ENCODE data around the gene CTNS. TPM values are rescaled to one million over a fixed set of nuclear protein-coding genes. Genes with fewer than 3 reads are reported as not detected.

Gene CTNS
- total and polyA plus RNA-seq, 8 donors = 8.7 to 30.6 (median 12.3) TPM

DNA sequence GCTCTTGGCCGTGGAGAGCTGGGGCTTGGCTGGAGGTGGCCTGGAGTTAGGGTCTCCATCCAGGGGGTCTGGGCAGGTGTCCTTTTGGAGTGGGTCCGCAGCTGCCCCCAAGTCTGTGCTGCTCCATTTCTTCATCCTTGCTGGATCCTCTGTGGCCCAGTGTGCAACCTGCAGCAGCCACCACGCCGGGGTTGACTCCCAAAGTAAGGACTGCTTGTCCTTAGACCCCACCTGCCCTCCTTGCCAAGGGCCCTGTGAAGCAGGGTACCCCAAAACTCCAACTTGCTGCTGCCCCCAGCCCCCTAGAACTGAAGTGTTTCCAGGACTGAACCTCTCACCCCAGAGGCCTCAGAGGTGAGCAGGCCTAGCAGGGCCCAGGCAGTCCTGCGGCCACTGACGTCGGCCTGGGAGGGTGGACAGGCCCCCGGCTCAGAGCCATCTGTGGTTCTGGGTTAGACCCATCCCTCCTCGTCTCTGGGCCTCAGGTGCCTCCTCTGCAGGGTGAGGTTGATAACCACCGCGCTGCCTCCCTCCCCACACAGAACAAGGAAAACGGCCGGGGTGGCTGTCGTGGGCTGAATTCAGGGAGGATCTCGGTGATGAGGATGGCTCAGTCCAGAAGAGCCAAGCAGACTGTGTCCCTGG is 44.2 kb upstream of the CTNS start:
- DNase-seq (no peak), ATAC-seq (no peak)
- H3K27ac ChIP-seq = no peak overlapping the region
- intact Hi-C loops (cut with DNase I) = no loop called here
- no peak overlapping the region for H3K4me3 ChIP-seq
- TF ChIP-seq, protein P1, sequence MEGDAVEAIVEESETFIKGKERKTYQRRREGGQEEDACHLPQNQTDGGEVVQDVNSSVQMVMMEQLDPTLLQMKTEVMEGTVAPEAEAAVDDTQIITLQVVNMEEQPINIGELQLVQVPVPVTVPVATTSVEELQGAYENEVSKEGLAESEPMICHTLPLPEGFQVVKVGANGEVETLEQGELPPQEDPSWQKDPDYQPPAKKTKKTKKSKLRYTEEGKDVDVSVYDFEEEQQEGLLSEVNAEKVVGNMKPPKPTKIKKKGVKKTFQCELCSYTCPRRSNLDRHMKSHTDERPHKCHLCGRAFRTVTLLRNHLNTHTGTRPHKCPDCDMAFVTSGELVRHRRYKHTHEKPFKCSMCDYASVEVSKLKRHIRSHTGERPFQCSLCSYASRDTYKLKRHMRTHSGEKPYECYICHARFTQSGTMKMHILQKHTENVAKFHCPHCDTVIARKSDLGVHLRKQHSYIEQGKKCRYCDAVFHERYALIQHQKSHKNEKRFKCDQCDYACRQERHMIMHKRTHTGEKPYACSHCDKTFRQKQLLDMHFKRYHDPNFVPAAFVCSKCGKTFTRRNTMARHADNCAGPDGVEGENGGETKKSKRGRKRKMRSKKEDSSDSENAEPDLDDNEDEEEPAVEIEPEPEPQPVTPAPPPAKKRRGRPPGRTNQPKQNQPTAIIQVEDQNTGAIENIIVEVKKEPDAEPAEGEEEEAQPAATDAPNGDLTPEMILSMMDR (IDR thresholded peaks at IDR 0.05) = no peak
- H3K9me3 ChIP-seq = no peaks in the 10 kb centered on the region
- no peaks in the 10 kb centered on the region for H3K27me3 ChIP-seq
- H3K36me3 ChIP-seq = peaks cover 0 to 37% of the 10 kb centered on the region in 2 donors
- no peaks in the 10 kb centered on the region for H3K4me1 ChIP-seq

DNA sequence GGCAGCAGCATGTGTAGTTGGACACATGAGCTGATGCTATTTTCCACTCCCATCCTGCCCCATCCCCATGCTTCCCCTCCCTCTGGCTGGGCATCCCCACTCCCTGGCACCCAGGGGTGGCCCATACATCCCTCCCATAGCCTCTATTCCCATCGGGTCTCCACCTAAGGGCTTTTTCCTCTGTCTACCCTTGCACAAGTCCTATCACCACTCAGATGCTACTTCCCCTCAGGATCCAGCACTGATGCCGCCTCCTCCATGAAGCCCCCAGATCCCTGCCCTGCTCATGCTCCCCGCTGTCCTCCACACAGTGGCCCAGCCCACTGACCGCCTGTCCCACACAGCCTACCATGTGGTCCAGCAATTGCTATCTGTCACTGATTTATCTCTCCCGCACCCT is 43.2 kb upstream of the CTNS start:
- ATAC-seq (no peak), DNase-seq (no peak)
- intact Hi-C loops (cut with DNase I) = no loop called here
- Histone ChIP-seq H3K4me1 (no peaks in the 10 kb centered on the region), H3K4me3 (no peak overlapping the region), H3K36me3 (peaks cover 0 to 28% of the 10 kb centered on the region in 2 donors), H3K27ac (no peak overlapping the region), H3K9me3 (no peaks in the 10 kb centered on the region), H3K27me3 (no peaks in the 10 kb centered on the region)
- TF ChIP-seq, protein P1 (IDR thresholded peaks at IDR 0.05) = no peak

- Histone ChIP-seq H3K27ac (no peak overlapping the region), H3K4me1 (no peaks in the 10 kb centered on the region), H3K36me3 (peaks cover 0 to 19% of the 10 kb centered on the region in 2 donors), H3K27me3 (no peaks in the 10 kb centered on the region), H3K4me3 (no peak overlapping the region), H3K9me3 (no peaks in the 10 kb centered on the region)
- DNase-seq = peak in 1 of 4 donors; percentile 25
- intact Hi-C loops (cut with DNase I) = no loop called here
- ATAC-seq = peak; percentile 27
- TF ChIP-seq, protein P1 (IDR thresholded peaks at IDR 0.05) = no peak
Measured at GRCh38 chr17:3594051-3594800, 42.3 kb upstream of the CTNS start.

DNA sequence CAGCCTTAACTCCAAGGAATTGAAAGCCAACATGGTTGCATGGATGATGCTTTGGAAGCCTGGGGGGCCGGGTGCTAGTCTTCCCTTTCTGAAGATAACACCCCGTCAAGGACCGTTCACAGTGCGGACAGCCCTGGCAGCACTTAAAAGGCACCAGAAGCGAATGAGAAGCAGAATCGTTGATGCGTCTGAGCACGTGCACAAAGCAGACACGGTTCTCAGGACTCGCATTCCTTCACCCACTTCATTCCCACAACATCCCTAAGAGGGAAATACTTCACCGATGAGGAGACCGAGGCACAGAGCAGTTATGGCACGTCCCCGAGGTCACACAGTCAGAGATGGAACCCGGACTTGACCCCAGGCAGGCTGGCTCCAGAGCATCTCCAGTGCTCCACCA is 41.6 kb upstream of the CTNS start:
- Histone ChIP-seq H3K4me3 (no peak overlapping the region), H3K27me3 (no peaks in the 10 kb centered on the region), H3K9me3 (no peaks in the 10 kb centered on the region), H3K36me3 (peaks cover 0 to 12% of the 10 kb centered on the region in 2 donors), H3K27ac (no peak overlapping the region), H3K4me1 (no peaks in the 10 kb centered on the region)
- ATAC-seq (no peak), DNase-seq (no peak)
- TF ChIP-seq, protein P1 (IDR thresholded peaks at IDR 0.05) = no peak
- intact Hi-C loops (cut with DNase I) = no loop called here

DNA sequence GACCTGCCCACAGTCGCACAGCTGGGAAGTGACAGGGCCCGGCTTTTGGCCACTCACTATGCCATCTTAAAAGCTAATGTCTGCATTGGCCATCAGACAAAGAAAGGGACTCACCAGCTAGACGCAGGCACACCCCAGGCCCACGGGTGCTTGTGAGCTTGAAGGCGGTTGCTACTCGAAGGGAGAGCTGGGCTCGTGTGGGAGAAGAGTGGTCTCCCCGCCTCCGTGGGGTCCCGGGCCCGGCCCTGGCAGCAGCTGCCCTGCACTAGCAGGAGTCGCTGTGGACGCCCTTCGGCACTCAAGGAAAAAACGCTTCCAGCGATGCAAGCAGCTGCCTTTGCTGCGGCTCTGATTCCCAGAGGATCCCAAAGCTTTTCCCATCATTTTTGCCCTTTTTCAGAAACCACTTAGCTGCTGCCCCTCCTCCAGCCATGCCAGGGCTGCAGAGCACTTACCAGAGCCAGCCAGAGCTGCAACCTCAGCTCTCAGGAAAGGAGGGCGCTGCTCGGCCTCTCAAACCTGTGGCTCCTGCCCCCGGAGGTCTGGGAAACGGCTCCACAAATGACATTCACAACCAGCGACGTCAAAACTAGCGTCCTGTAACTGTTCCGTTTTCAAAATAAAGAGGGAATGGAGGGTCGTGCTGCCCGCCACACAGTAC is 39.6 kb upstream of the CTNS start:
- intact Hi-C loops (cut with DNase I) = no loop called here
- H3K27me3 ChIP-seq = no peaks in the 10 kb centered on the region
- TF ChIP-seq, protein P1 (IDR thresholded peaks at IDR 0.05) = no peak
- no peaks in the 10 kb centered on the region for H3K36me3 ChIP-seq
- H3K4me3 ChIP-seq = no peak overlapping the region
- ATAC-seq = no peak
- H3K27ac ChIP-seq = no peak overlapping the region
- no peak for DNase-seq
- no peaks in the 10 kb centered on the region for H3K9me3 ChIP-seq
- no peaks in the 10 kb centered on the region for H3K4me1 ChIP-seq
